DLD1 (cell line): ENCODE data around the gene FOXO1.
"Not testable (repeated sequence)": the region's sequence is repeated elsewhere in the genome, so short reads cannot be mapped to it uniquely, and the experiment has no call there.

Experiments used
- in situ Hi-C: cut with HindIII; loops from 2 replicates; pipeline ENCODE4 v1.10.0; 2017; ENCODE audit warnings: low sequenced_read_pairs

The FOXO1 gene

GRCh38 chr13:40666045-40666932 is at the start of gene FOXO1:
Gene FOXO1 (minus strand): TSS chr13:40666641. CDS start chr13:40666212, 429 bp downstream.
- in situ Hi-C loops, result no loop called here

GRCh38 chr13:40714433-40714832 is 48.0 kb upstream of the FOXO1 start:
- in situ Hi-C loops, result not testable (repeated sequence)

- in situ Hi-C loops, result no loop called here
Observed at GRCh38 chr13:40706439-40706838, 40.0 kb upstream of the FOXO1 start.

GRCh38 chr13:40697711-40698110 is 31.3 kb upstream of the FOXO1 start:
- in situ Hi-C loops, result no loop called here

GRCh38 chr13:40694426-40694825 is 28.0 kb upstream of the FOXO1 start:
- in situ Hi-C loops, result no loop called here

DNA sequence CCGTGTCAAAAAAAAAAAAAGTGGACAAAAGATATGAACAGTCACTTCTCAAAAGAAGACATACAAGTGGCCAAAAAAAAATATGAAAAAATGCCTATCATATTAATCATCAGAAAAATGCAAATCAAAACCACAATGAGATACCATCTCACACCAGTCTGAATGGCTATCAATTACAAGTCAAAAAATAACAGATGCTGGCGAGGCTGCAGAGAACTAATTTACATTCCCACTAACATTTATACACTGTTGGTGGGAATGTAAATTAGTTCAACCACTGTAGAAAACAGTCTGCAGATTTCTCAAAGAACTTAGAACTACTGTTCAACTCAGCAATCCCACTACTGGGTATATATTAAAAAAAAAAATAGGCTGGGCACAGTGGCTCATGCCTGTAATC is 26.5 kb upstream of the FOXO1 start:
- in situ Hi-C loops, result no loop called here

GRCh38 chr13:40688781-40689180 is 22.3 kb upstream of the FOXO1 start:
- in situ Hi-C loops, result no loop called here

- in situ Hi-C loops, result no loop called here
Observed at GRCh38 chr13:40682449-40683240, 16.2 kb upstream of the FOXO1 start.

GRCh38 chr13:40681341-40682146 is 15.1 kb upstream of the FOXO1 start:
- in situ Hi-C loops, result no loop called here

- in situ Hi-C loops, result no loop called here
Observed at GRCh38 chr13:40680659-40681323, 14.3 kb upstream of the FOXO1 start.

- in situ Hi-C loops, result no loop called here
Observed at GRCh38 chr13:40679480-40679985, 13.1 kb upstream of the FOXO1 start.

- in situ Hi-C loops, result no loop called here
Observed at GRCh38 chr13:40677064-40677463, 10.6 kb upstream of the FOXO1 start.

DNA sequence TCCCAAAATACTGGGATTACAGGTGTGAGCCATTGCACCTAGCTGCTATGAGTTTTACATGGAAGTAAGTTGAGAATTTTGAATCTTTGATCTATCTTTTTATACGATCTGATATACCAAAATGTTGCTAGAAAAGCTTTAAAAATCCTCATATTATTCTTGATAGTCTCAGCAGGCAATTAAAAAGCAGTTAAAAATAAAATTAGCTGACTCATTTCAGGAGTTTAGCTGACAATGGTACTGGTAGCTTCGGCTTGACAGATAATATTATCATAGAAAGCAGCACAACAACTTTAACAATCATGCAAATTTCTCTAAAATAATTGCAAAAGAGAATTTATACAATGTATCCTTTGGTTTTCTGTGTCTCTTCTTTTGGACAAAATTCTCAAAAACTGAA is 9.6 kb upstream of the FOXO1 start:
- in situ Hi-C loops, result no loop called here

DNA sequence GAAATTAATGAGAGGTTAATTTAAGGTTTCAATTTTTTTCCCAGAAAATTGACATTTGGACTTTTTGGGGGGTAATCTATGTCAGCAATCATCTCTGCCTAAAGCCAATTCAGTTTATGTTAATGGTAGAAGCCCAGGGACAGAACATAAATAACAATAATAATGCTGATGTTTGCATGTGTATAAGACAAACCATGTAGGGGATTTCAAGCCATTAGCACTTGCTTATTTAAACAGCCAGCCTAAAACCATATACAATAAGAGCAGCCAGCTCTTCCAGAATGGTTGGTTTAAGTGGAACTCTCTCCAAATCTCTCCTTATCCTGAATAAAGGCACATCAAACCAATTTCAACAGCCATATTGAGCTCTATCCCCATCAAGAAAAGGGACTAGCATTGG is 7.0 kb upstream of the FOXO1 start:
- in situ Hi-C loops, result no loop called here

GRCh38 chr13:40672765-40673397 is 6.4 kb upstream of the FOXO1 start:
- in situ Hi-C loops, result no loop called here

DNA sequence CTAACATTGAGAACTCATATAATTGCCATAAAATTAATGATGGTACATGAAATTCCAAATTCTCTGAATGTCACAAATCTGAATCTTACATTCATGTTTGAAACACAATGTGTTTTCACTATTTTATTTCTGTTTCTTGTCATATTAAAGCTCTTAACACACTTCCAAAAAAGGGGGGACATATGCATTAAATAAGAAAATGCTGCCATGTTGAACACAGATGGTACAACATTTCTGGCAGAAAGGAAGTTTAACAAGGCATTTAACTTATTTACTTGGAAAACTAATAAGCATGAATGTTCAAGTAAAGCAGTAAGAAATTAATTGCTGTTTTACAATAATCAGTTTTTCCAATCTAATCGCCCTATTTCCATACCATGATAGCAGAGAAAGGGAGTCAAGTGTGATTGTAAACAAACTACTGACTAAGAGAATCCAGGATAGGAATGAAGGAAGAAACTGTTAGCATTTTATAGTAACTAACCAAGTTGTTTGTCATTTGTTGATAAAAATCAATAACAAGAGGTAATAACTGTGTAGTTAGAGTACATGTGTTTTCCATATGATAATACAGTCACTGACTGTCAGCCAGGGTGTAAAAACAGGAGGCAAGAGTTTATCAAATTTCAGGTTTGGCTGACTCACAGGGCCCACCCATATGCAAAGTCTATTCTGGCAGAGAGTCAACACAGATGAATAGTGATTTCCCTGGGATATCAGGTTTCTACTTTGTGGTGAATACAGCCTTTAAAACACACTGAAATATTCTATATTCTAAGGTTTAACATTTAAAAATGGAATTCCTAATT is 5.7 kb upstream of the FOXO1 start:
- in situ Hi-C loops, result no loop called here

DNA sequence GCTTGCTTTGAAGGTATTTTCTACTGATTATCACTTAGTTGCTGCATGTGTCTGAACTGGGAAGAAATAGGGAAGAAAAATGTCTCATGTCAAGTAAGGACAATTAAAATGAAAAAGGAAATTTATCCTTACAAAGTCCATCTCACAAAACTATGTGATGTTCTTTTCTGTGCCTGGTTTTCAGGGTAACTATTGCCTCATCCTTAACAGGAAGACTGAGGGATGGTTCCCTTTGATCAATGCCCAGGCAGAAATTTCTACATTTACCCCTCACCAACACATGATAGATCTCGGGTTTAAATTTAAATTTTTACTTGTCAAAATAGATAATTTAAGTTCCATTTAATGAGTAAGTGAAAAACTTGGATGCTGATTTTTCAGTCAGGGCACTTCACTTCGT is 3.9 kb upstream of the FOXO1 start:
- in situ Hi-C loops, result no loop called here

DNA sequence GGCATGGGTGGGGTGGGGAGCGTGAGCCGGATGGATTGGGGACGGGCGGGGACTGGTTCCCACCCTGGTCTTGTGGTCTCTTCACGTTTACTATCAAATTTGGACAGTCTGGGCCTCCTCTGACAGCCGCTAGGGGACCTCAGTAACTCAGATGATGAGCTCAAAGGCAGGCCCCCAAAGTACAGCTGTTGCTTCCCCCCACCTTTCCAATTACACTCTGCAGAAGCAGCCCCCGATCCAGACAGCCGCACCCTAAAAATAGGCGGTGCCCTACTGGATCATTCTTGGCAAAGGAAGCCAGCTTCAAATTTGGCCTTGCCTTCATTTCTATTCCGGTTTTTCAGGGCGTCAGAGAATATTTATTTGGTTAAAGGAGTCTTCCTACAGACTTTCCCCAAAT is 1.9 kb upstream of the FOXO1 start:
- in situ Hi-C loops, result no loop called here

DNA sequence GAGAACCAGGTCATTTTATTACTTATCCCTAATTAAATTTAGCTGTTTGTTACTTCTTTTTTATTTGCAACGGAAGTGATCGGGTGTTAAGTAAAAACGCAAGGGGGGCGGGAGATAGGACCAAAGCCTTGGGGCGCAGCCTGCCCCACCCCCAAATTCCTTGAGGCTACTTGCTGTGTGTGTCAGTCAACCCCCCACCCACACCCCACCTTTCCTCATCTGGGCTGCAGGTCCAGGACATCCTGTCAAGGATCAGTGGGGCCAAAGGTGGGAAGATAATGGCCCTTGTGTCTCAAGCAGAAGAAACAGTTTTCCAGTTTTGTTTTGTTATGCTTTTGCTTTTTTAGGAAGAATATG is 1.2 kb upstream of the FOXO1 start:
- in situ Hi-C loops, result no loop called here
